ENCODE results near the gene HLA-DRA. TPM values are rescaled to one million over a fixed set of nuclear protein-coding genes. Genes with fewer than 3 reads are reported as not detected.
A peak's percentile ranks its signal among the peaks of the same experiment; 100 is the strongest.
"Not testable (repeated sequence)": the region's sequence is repeated elsewhere in the genome, so short reads cannot be mapped to it uniquely, and the experiment has no call there.

Gene HLA-DRA
- total RNA-seq, 3 donors from 2014 or later = 14.2 to 37.3 (median 18.4) TPM

GRCh38 chr6:32415521-32416019 lies 24.1 kb upstream of the HLA-DRA start:
- no peaks in the 10 kb centered on the region for H3K36me3 Mint-ChIP-seq (ENCODE audit: insufficient read depth)
- peaks cover 49% of the 10 kb centered on the region for H3K27me3 Mint-ChIP-seq (ENCODE audit: low read depth)
- H3K4me1 Mint-ChIP-seq (ENCODE audit: low read depth) = peaks cover 6% of the 10 kb centered on the region
- no peak overlapping the region for H3K4me3 Mint-ChIP-seq
- DNase-seq = peak; percentile 73
- ATAC-seq = peak; percentile 65 to 79
- H3K9me3 Mint-ChIP-seq = no peaks in the 10 kb centered on the region

DNA sequence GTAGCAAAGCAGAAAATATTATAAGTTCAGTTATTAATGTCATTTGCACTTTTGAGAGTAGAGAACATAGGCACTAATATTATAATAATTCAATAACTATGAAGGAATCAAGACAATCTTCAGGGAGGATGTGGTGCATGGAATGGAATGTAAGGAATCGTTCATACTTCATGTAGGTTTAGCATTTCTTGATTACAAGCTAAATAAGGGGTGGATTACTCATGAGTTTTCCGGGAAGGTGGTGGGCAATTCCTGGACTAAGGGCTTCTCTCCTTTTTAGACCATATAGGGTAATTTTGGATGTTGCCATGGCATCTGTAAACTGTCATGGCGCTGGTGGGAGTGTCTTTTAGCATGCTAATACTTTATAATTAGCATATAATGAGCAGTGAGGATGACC lies 23.7 kb upstream of the HLA-DRA start:
- H3K36me3 Mint-ChIP-seq (ENCODE audit: insufficient read depth) = no peaks in the 10 kb centered on the region
- ATAC-seq (no peak), DNase-seq (no peak)
- peaks cover 49% of the 10 kb centered on the region for H3K27me3 Mint-ChIP-seq (ENCODE audit: low read depth)
- H3K4me1 Mint-ChIP-seq (ENCODE audit: low read depth) = peaks cover 6% of the 10 kb centered on the region
- H3K4me3 Mint-ChIP-seq = no peak overlapping the region
- H3K9me3 Mint-ChIP-seq = no peaks in the 10 kb centered on the region

GRCh38 chr6:32424589-32425300 lies 14.9 kb upstream of the HLA-DRA start:
- H3K4me1 Mint-ChIP-seq (ENCODE audit: low read depth) = no peaks in the 10 kb centered on the region
- DNase-seq (no peak), ATAC-seq (no peak)
- H3K9me3 Mint-ChIP-seq = no peaks in the 10 kb centered on the region
- peaks cover 13% of the 10 kb centered on the region for H3K27me3 Mint-ChIP-seq (ENCODE audit: low read depth)
- H3K36me3 Mint-ChIP-seq (ENCODE audit: insufficient read depth) = no peaks in the 10 kb centered on the region
- no peak overlapping the region for H3K4me3 Mint-ChIP-seq

- H3K4me3 Mint-ChIP-seq = no peak overlapping the region
- no peaks in the 10 kb centered on the region for H3K36me3 Mint-ChIP-seq (ENCODE audit: insufficient read depth)
- ATAC-seq (no peak), DNase-seq (no peak)
- H3K27me3 Mint-ChIP-seq (ENCODE audit: low read depth) = peaks cover 12% of the 10 kb centered on the region
- no peaks in the 10 kb centered on the region for H3K9me3 Mint-ChIP-seq
- H3K4me1 Mint-ChIP-seq (ENCODE audit: low read depth) = no peaks in the 10 kb centered on the region
These were observed 13.3 kb upstream of the HLA-DRA start for GRCh38 chr6:32426338-32426737.

- Mint-ChIP-seq H3K27me3 (ENCODE audit: low read depth) (peaks cover 10% of the 10 kb centered on the region), H3K4me1 (ENCODE audit: low read depth) (no peaks in the 10 kb centered on the region), H3K4me3 (no peak overlapping the region), H3K9me3 (no peaks in the 10 kb centered on the region), H3K36me3 (ENCODE audit: insufficient read depth) (no peaks in the 10 kb centered on the region)
- DNase-seq (no peak), ATAC-seq (no peak)
These were observed 12.5 kb upstream of the HLA-DRA start for GRCh38 chr6:32427218-32427617.

DNA sequence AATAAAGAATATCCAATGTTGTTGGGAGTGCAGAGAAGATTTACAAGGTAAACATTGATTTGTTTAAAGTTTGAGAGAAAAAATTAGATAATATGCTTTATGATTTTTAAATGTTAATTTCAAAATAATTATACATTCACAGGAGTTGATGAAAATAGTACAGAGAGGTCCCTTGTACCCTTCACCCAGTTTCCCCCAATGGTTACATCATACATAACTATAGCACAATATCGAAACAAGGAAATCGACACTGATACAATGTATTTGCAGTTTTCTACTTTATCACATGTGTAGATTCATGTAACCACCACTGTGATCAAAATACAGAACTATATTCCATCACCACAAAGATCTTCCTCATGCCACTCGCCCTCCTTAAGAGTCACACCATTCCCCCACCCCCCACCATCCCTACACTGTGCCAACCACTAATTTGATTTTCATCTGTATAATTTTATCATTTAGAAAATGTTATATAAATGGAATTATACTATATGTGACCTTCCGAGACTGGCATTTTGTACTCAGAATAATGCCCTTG lies 11.7 kb upstream of the HLA-DRA start:
- Mint-ChIP-seq H3K27me3 (ENCODE audit: low read depth) (peaks cover 12% of the 10 kb centered on the region), H3K36me3 (ENCODE audit: insufficient read depth) (no peaks in the 10 kb centered on the region), H3K4me1 (ENCODE audit: low read depth) (no peaks in the 10 kb centered on the region), H3K9me3 (no peaks in the 10 kb centered on the region), H3K4me3 (no peak overlapping the region)
- no peak for ATAC-seq
- no peak for DNase-seq

GRCh38 chr6:32430179-32430578 lies 9.5 kb upstream of the HLA-DRA start:
- Mint-ChIP-seq H3K36me3 (ENCODE audit: insufficient read depth) (no peaks in the 10 kb centered on the region), H3K4me1 (ENCODE audit: low read depth) (no peaks in the 10 kb centered on the region), H3K9me3 (no peaks in the 10 kb centered on the region), H3K27me3 (ENCODE audit: low read depth) (peaks cover 13% of the 10 kb centered on the region), H3K4me3 (no peak overlapping the region)
- ATAC-seq (no peak), DNase-seq (no peak)

- Mint-ChIP-seq H3K36me3 (ENCODE audit: insufficient read depth) (no peaks in the 10 kb centered on the region), H3K4me3 (no peak overlapping the region), H3K9me3 (no peaks in the 10 kb centered on the region), H3K27me3 (ENCODE audit: low read depth) (peaks cover 13% of the 10 kb centered on the region), H3K4me1 (ENCODE audit: low read depth) (no peaks in the 10 kb centered on the region)
- ATAC-seq (no peak), DNase-seq (no peak)
These were observed 8.5 kb upstream of the HLA-DRA start for GRCh38 chr6:32431142-32431541.

- Mint-ChIP-seq H3K27me3 (ENCODE audit: low read depth) (peaks cover 13% of the 10 kb centered on the region), H3K36me3 (ENCODE audit: insufficient read depth) (no peaks in the 10 kb centered on the region), H3K9me3 (no peaks in the 10 kb centered on the region), H3K4me1 (ENCODE audit: low read depth) (no peaks in the 10 kb centered on the region), H3K4me3 (no peak overlapping the region)
- DNase-seq (no peak), ATAC-seq (no peak)
These were observed 7.6 kb upstream of the HLA-DRA start for GRCh38 chr6:32432050-32432450.

GRCh38 chr6:32433950-32434349 lies 5.7 kb upstream of the HLA-DRA start:
- ATAC-seq; H3K36me3 Mint-ChIP-seq (ENCODE audit: insufficient read depth); H3K4me3 Mint-ChIP-seq; H3K4me1 Mint-ChIP-seq (ENCODE audit: low read depth); H3K9me3 Mint-ChIP-seq; DNase-seq; H3K27me3 Mint-ChIP-seq (ENCODE audit: low read depth): not testable (repeated sequence)

GRCh38 chr6:32436186-32436585 lies 3.5 kb upstream of the HLA-DRA start:
- H3K36me3 Mint-ChIP-seq (ENCODE audit: insufficient read depth) = no peaks in the 10 kb centered on the region
- H3K4me1 Mint-ChIP-seq (ENCODE audit: low read depth) = peaks cover 12% of the 10 kb centered on the region
- ATAC-seq (no peak), DNase-seq (no peak)
- no peak overlapping the region for H3K4me3 Mint-ChIP-seq
- H3K27me3 Mint-ChIP-seq (ENCODE audit: low read depth) = peaks cover 19% of the 10 kb centered on the region
- no peaks in the 10 kb centered on the region for H3K9me3 Mint-ChIP-seq

GRCh38 chr6:32436995-32437836 lies 2.5 kb upstream of the HLA-DRA start:
- peak in 1 of 2 donors; percentile 46 for ATAC-seq

DNA sequence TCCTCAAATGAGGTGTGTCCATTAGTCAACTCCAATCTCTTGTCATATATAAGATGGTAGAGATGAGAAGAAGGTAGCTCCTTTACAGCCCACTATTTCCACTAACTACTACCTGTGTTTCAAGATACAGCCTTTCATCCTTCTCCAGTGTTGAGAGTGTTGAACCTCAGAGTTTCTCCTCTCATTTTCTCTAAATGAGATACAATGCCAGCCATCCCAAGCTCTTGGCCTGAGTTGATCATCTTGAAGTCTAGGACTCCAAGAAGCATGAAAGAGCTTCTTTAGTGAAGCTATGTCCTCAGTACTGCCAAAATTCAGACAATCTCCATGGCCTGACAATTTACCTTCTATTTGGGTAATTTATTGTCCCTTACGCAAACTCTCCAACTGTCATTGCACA lies 548 bp upstream of the HLA-DRA start:
- Mint-ChIP-seq H3K36me3 (ENCODE audit: insufficient read depth) (no peaks in the 10 kb centered on the region), H3K27me3 (ENCODE audit: low read depth) (peaks cover 18% of the 10 kb centered on the region), H3K9me3 (no peaks in the 10 kb centered on the region), H3K4me3 (no peak overlapping the region), H3K4me1 (ENCODE audit: low read depth) (peaks cover 12% of the 10 kb centered on the region)
- ATAC-seq (no peak), DNase-seq (no peak)

More at GRCh38 chr6:32436995-32437836, 2.5 kb upstream of the HLA-DRA start:
- Mint-ChIP-seq H3K4me1 (ENCODE audit: low read depth) (peaks cover 12% of the 10 kb centered on the region), H3K36me3 (ENCODE audit: insufficient read depth) (no peaks in the 10 kb centered on the region), H3K4me3 (no peak overlapping the region), H3K9me3 (no peaks in the 10 kb centered on the region), H3K27me3 (ENCODE audit: low read depth) (peaks cover 21% of the 10 kb centered on the region)
- no peak for DNase-seq

DNA sequence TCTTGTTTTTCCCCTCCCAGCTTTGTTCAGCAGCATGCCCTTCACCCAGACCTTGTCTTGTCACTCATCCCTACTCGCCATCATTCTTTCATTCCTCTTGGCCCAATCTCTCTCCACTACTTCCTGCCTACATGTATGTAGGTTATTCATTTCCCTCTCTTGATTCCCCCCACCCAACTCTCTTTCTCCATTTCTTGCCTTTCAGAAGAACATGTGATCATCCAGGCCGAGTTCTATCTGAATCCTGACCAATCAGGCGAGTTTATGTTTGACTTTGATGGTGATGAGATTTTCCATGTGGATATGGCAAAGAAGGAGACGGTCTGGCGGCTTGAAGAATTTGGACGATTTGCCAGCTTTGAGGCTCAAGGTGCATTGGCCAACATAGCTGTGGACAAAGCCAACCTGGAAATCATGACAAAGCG lies 2.6 kb downstream of the HLA-DRA start:
- no peaks in the 10 kb centered on the region for H3K9me3 Mint-ChIP-seq
- DNase-seq = no peak
- H3K27me3 Mint-ChIP-seq (ENCODE audit: low read depth) = peaks cover 20% of the 10 kb centered on the region
- H3K4me3 Mint-ChIP-seq = peak overlapping the region; percentile 8
- peaks cover 12% of the 10 kb centered on the region for H3K4me1 Mint-ChIP-seq (ENCODE audit: low read depth)
- no peaks in the 10 kb centered on the region for H3K36me3 Mint-ChIP-seq (ENCODE audit: insufficient read depth)
- no peak for ATAC-seq

All from activated T-cell treated with anti-CD3 and anti-CD28 coated beads, Interleukin-2, amount 50 U/mL, for 4 hours (primary cell).